ENCODE data around the gene LILRA6.
A peak's percentile ranks its signal among the peaks of the same experiment; 100 is the strongest.
"Not testable (repeated sequence)": the region's sequence is repeated elsewhere in the genome, so short reads cannot be mapped to it uniquely, and the experiment has no call there.

LILRA6 gene

GRCh38 chr19:54262470-54262869 lies 19.9 kb upstream of the LILRA6 start:
- no peak for DNase-seq (ENCODE audit: low read depth in 2 of 2)

GRCh38 chr19:54262066-54262465 lies 19.5 kb upstream of the LILRA6 start:
- no peak for DNase-seq (ENCODE audit: low read depth in 2 of 2)

- no peak for DNase-seq (ENCODE audit: low read depth in 2 of 2)
These were observed 14.5 kb upstream of the LILRA6 start, which contains the start of gene LILRB5 for GRCh38 chr19:54257116-54257480. Gene LILRB5, minus strand, starts transcription at chr19:54257273. Its CDS starts 80 bp downstream, at chr19:54257193.

GRCh38 chr19:54256250-54257115 lies 13.9 kb upstream of the LILRA6 start:
- no peak for DNase-seq (ENCODE audit: low read depth in 2 of 2)

- no peak for DNase-seq (ENCODE audit: low read depth in 2 of 2)
These were observed 12.7 kb upstream of the LILRA6 start for GRCh38 chr19:54255105-54255775.

- no peak for DNase-seq (ENCODE audit: low read depth in 2 of 2)
These were observed 11.8 kb upstream of the LILRA6 start for GRCh38 chr19:54254195-54254906.

GRCh38 chr19:54253331-54254194 lies 11.0 kb upstream of the LILRA6 start:
- DNase-seq (ENCODE audit: low read depth in 2 of 2) = no peak

GRCh38 chr19:54252845-54253244 lies 10.3 kb upstream of the LILRA6 start:
- no peak for DNase-seq (ENCODE audit: low read depth in 2 of 2)

- DNase-seq (ENCODE audit: low read depth in 2 of 2) = no peak
These were observed 9.7 kb upstream of the LILRA6 start for GRCh38 chr19:54252243-54252642.

- DNase-seq (ENCODE audit: low read depth in 2 of 2) = peak in 1 of 2 experiments; percentile 33
These were observed 5.5 kb upstream of the LILRA6 start for GRCh38 chr19:54248016-54248601.

- DNase-seq (ENCODE audit: low read depth in 2 of 2) = no peak
These were observed 4.7 kb upstream of the LILRA6 start for GRCh38 chr19:54247106-54247930.

GRCh38 chr19:54245936-54246335 lies 3.3 kb upstream of the LILRA6 start:
- no peak for DNase-seq (ENCODE audit: low read depth in 2 of 2)

GRCh38 chr19:54243809-54244208 lies 1.2 kb upstream of the LILRA6 start:
- DNase-seq (ENCODE audit: low read depth in 2 of 2) = not testable (repeated sequence)

GRCh38 chr19:54242234-54242633 lies 356 bp downstream of the LILRA6 start:
- DNase-seq (ENCODE audit: low read depth in 2 of 2) = not testable (repeated sequence)

GRCh38 chr19:54240372-54241336 lies 1.9 kb downstream of the LILRA6 start:
- DNase-seq (ENCODE audit: low read depth in 2 of 2) = not testable (repeated sequence)

- DNase-seq (ENCODE audit: low read depth in 2 of 2) = not testable (repeated sequence)
These were observed 2.9 kb downstream of the LILRA6 start for GRCh38 chr19:54239491-54240371.

GRCh38 chr19:54233941-54234340 lies 8.6 kb downstream of the LILRA6 start:
- DNase-seq (ENCODE audit: low read depth in 2 of 2) = no peak
